Occipital lobe (tissue), 2 donors: ENCODE measurements around the gene ARHGEF12. TPM values are rescaled to one million over a fixed set of nuclear protein-coding genes. Genes with fewer than 3 reads are reported as not detected.

Experiments used
- DNase-seq: peaks from one replicate; lab custom pipeline; 2025; lab: John Stamatoyannopoulos, UW
- total RNA-seq: library from RNA; depleted of rRNA; stranded (reverse); fragments of >200 nt; gene quantifications from one replicate; pipeline ENCODE4 v1.2.3, GENCODE V29; 2014

The ARHGEF12 gene
- total RNA-seq, 1 donor from 2014 or later, result 235 TPM

DNA sequence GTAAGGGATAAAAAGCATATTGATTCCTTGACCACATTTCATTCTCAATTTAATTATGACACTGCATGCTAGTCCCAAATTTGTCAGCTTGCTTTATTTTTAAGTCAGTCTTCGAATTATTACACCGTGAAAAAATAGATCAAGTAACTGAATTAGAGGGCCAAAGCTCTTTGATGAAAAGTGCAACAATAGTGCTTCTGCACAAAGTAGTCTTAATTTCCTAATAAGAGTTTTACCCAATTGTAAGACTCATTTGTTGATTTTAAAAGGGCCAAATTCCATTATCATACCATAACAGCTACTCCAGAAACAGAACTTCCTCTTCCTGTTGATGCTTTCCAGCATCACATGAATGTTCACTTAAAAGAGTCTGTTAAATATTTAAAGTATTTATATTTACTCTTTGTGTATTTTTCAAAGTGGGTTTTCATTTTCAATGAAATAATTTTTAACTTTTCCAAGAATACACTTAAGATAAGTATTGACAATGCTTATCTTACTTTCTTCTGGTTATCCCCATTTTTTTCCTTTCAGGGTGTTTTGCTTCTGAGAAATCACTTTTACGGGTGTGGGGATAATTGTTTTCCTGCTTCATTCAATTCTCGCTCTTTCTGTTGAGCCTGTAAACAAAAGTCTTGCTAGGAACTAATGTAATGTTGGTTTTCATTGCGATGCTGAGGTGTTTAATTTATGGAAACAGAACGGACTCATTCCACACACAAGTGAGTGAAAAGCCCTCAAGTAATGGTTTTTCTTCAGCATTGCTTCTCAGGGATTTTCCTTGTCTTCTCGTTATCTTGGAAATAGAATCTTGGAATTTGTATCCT lies 2.1 kb downstream of the ARHGEF12 start:
- DNase-seq, result no peak

DNA sequence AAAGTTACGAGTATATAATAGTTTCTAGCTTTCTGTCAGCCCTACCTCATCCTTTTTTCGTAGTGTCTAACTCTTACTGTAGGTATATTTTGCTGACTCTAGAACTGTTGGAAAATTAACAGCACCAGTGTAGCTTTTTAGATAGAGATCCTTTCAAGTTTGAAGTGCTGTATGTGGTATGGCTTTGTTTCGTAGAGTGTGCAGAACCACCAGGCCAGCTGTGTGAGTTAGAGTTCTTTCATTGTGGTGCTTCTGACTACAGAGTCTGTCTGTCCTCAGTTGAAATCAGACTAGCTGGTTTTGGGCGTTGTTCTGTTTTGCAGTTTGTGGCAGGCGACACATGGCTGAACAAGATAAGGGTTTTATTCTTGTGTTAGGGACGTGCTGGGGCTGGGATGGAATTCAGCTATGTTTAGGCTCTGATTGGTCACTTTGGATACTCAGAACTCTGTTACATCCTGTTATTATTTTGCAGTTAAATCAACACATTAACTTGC lies 3.2 kb downstream of the ARHGEF12 start:
- DNase-seq, result peak; percentile 23

DNA sequence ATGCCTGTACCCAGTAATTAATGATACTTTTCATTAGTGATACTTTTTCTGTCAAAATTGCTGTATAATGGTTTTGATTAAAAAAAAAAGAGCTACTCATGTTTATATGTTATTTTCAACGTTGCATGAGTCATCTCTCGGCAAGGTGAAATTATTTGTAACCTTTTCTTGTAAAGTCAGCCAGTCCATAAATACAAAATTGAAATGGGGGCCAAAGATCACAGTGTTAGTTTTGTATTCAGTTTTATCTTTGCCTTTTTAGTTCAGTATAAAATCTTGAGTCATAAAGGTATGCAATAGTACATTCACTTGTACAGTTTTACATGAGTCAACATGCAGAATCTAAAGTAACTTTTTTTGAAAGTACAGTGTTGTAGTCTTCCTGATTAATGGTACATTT lies 4.3 kb downstream of the ARHGEF12 start:
- DNase-seq, result no peak

DNA sequence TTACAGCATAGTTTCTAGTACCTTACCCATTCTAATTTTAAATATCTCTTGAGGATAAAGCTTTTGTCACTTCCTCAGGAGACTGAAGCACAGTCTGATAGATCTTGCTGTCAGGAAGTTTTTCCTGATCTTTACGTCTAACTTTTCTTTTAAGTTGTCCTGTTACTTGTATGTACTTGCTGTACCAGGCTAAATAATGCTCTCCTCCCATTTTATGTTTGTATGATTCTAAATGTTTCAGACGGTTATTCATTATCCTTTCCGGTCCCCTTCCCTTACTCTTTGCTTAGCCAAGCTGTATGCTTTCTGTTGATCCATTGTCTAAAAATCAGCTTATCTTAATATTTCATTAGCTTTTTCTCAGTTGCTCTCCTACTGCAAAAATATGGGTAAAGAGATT lies 6.0 kb downstream of the ARHGEF12 start:
- no peak for DNase-seq

DNA sequence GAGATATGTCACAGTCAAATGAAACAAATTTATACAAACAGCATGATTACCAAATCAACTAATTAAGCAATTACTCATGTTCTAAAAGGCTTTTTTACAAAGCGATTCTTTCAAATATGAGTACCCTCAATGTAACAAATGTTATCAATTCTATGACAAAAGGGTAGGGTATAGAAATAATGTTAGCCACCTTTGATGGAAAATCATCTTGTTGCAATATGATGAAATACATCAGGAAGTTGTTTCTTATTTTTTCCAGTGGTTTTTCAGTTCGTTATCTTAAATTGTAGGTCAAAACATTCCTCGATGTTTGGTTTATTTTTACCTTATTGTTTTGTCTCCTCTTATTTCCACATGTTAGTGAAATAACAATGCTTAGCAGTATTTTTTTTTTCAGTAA lies 6.5 kb downstream of the ARHGEF12 start:
- DNase-seq, result no peak

DNA sequence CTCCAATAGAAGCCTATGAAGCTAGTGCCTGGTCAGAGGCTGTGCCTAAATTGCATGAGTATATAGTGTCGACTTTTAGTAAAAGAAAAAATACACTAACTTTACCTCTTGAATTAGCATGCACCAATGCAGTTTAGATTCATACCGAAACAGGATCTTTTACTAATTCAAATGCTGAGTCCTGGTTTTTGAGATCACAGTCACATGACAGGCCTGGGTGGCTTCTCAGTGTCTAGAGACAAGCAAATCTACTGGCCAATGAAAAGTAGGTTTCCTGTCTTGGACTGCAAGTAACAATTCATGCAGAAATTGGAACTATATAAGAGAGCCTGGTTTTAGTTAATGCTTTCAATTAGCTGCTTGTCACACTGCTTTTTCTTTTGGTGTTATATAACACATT lies 7.2 kb downstream of the ARHGEF12 start:
- no peak for DNase-seq

DNA sequence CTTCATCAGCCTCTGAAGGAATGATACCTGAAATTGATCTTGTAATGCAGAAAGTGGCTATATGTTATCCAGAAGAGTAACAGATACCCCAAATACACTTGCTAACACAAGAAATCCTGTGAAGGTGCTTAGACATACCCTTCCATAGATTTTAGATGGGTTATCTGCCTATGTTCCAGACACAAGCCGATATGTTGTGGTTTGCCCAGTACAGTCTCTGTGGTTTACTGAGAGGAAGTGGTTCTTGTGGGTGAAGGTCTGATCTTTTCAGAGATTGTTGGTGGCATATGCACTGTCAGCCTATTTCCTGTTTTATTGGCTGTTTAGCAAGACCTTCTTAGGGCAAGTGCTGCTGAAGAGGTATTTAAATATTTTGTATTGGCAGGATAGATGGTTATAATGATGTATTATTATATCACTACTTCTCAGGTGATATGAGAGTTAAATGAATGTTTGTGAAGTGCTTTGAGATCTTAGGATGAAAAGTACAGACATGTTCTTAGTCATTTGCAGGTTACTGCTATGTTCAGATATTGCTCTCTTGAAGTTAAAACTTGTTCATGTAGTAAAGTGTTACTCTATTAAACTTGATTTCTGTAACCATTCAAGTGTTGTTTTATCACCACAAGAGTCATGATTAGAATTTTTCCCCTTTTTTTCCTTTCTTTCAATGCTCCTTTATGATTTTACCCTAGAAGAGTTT lies 8.2 kb downstream of the ARHGEF12 start:
- no peak for DNase-seq

DNA sequence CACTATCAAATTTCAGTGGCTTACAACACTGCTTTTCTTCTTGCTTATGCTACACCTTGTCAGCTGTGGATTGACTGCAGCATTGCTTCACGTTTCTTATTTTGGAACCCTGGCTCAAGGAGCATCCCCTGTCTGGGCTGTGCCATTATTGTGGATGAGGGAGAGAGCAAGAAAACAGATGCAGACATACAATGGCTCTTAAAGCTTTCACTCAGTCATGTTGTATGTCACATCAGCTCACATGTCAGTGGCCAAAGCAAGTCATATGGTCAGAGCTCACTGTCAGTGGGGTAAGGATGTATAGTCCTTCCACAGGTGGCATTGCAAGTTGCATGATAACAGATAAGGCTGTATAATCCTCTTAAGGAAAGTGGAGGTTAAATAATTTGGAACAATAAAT lies 10.0 kb downstream of the ARHGEF12 start:
- DNase-seq, result no peak

DNA sequence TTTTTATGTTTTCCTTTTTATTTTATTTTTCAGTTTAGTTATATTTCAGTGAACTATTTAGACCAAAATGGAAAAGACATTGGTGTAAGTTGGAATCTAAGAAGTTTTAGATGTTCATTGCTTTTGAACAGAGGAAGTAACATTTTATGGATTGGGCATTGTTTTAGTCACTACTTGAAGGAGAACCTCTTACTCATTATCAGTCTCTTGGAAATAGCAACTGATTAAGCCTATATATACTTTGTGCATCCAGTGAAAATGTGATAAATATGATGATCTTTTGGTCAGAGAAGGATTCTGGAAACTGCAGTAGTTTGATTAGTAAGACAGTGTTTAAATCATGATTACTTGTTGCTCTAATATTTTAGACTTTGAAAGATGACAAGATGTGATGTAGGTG lies 14.4 kb downstream of the ARHGEF12 start:
- no peak for DNase-seq

DNA sequence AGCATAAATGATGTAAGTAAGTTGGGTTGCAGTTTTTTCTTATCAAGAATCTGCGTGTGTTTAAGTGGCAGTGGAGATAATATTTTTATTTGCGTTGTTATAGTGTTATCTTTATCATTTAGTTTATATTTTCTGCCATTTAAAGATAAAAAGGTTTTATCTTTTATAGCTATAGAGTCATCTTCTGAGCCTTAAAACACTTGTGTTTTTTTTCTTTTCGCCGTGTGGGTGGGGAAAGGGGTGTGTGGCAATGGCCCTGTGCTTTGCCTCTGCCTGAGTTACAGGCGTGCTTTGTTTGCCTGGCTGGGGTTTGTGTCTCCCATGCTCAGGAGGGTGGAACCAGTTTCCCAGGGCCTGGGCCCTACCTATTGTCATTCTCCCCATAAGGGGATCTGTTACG lies 16.2 kb downstream of the ARHGEF12 start:
- no peak for DNase-seq

DNA sequence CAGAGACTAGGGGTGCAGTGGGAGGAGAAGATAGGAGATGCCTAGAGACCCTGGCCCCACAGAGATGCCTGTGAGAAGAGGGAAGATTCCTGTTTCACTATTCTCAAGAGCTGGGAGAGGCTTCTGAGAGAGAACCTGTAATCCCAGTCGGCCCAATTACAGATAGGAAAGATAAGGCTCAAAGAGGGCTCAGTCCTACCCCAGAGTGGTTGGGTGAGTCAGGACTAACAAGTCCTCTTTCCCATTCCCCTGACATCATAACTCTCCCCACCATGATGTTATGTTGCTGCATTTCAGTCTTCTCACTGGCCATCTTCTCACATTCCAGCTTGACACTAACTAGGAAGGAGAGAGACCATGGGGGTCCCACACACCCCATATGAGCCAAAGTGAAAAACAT lies 17.9 kb downstream of the ARHGEF12 start:
- DNase-seq, result no peak

DNA sequence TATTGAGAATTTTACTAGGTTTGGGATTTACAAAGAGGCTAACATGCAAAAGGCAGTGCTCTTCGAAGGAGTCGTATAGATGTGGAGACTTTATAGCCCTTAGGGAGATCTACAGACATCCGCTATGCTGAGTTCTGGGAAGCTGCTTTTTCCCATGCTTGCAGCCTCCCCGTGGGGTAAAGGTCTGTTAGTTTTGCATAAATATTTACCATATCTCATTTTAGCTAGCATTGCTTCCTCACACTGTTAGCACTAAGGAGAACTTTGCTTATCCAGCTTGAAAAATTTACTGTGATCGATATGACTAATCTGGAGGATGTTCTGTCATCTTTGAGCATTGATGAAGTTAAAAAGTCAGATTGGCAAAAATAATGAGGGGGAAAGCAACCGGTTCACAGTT lies 18.6 kb downstream of the ARHGEF12 start:
- no peak for DNase-seq

DNA sequence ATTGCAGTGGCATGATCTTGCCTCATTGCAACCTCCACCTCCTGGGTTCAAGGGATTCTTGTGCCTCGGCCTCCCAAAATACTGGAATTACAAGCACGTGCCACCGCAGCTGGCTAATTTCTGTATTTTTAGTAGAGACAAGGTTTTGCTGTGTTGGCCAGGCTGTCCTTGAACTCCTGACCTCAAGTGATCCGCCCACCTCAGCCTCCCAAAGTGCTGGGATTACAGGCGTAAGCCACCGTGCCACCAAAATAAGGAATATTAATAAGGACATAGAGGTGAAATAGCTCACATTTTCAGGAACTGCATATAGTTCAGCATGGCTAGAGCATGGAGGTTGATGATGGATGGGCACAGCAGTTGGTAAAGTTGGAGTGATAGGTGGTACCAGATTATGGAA lies 21.4 kb downstream of the ARHGEF12 start:
- DNase-seq, result no peak

DNA sequence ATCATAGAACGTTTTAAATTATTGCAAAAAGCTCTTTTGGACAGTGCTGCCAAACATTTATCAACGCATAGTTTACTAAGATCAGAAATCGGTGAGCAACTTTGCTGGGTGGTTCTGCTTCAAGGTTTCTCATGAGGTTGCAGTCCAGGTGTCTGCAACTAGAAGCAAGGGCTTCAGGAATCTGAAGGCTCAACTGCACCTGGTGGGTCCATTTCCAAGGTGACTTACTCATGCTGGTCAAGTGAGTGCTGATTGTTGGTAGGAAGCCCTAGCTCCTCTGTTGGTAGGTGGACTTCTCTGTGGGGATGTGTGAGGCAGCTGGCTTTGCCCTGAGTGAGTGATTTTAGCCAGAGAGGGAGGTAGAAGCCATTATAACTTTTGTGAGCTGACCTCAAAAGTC lies 22.5 kb downstream of the ARHGEF12 start:
- DNase-seq, result no peak

DNA sequence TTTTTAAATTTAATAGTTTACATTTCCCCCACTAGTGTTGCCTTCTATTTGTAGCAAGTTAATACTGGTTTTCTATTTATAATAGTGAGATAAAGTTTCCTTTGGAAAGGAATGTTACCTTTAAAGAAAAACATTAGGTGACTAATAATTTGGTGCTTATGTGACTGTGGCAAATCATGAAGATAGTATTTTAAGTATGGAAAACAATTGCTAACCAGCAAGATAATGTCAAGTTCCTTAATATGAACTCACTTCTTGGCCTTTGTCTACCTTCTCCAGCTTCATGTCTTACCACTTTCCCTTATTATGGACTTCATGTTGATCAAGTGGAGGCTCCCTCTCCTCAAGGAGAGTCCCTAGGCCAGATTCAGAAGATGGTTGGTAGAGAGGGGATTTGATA lies 27.2 kb downstream of the ARHGEF12 start:
- no peak for DNase-seq

DNA sequence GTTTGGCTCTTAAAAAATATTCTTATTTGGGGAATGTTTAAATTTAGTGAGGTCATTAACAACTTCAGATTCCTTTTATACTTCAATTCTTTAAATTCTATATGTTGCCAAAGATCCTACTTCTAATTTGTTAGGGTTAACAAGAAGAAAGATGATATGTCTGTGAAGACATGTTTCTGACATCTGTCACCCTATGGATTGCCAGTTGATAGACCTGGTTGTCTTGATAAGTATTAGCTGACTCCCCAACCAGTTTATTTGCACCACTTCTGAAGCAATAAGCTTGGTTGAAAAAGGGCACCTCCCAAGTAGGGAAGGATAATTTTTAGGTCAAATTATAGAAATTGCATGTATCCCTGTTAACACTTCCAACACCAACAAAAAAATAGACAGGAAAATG lies 29.3 kb downstream of the ARHGEF12 start:
- DNase-seq, result no peak

DNA sequence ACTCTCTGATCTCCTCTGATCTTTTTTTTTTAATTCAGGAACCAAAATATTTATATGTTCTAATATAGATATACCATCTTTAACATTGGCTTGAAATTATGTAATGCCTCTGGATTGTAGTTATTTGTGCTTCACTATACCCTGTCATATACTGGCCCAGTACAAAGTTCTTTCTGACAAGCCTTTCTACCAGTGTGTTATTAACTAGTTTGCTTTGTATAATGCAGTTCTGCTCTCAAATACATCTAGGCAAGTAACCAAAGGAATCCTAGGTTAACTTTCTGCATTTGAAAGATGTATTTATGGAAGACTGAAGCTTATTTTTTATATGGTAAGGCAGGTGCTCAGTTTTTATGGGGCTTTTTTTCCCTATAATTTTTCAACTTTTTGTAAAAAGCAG lies 36.1 kb downstream of the ARHGEF12 start:
- no peak for DNase-seq

DNA sequence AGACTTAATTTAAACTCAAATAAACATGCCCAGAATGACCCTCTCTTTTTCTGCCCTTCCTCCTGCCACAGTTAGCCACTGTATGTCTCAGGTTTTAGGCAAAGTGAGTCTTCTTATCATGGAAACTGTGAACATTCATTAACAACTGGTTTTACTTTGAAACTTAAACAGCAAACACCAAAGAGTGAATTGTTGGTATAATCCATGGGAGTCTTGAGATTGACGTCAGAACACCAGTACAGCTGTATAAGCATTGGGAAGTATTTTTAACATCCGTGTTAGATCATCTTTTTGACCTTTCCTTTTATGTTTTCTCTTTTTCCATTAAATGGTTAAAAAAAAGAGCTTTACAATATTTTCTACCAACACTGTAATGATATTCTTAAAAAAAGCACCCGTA lies 38.9 kb downstream of the ARHGEF12 start:
- DNase-seq, result no peak

DNA sequence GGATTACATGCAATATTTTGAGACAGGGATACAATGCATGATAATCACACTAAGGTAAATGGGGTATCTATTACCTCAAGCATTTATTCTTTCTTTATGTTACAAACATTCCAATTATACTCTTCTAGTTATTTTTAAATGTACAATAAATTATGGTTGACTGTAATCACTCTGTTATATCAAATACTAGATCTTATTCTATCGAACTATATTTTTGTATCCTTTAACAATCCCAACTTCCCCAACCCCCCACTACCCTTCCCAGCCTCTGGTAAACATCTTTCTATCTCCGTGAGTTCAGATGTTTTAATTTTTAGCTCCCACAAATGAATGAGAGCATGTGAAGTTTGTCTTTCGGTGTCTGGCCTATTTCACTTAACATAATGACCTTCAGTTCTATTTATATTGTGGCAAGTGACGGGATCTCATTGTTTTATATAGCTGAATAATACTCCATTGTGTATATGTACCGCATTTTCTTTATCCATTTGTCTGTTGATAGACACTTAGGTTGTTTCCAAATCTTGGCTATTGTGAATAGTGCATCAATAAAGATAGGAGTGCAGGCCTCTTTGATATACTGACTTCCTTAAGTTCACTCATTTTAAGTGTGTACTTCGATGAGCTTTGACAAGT lies 40.5 kb downstream of the ARHGEF12 start:
- DNase-seq, result no peak

DNA sequence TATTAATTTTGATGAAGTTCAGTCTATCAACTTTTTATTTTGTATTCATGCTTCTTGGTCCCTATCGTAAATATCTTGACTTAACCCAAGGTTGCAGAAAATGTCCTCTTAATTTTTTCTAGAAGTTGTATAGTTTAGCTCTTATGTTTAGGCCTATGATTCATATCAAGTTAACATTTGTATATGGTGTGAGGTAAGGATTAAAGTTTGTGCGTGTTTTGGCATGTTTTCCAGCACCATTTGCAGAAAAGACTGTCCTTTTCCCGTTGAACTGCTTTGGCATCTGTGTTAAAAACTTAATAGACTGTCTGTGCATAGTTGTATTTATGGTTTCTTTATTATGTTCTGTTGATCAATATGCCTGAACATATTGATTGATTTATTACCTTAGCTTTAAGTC lies 42.3 kb downstream of the ARHGEF12 start:
- no peak for DNase-seq

DNA sequence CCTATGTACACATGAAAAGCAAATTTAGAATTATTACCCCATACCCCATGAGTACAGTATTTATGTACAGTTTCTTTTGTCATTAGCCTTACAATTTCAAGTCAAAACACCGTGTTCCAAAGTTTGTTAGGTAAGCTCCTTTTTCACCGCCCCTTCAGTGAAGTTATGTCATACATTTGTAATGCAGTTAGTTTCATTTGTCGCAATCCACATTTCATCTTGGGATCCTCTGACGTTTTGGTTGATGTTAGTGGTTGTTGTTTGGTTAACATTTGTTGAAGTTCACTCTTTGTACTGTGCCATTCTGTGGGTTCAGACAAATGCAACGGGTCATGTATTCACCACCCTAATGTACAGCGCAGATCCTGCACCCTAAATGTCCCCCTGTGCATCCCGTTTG lies 45.2 kb downstream of the ARHGEF12 start:
- DNase-seq, result no peak

DNA sequence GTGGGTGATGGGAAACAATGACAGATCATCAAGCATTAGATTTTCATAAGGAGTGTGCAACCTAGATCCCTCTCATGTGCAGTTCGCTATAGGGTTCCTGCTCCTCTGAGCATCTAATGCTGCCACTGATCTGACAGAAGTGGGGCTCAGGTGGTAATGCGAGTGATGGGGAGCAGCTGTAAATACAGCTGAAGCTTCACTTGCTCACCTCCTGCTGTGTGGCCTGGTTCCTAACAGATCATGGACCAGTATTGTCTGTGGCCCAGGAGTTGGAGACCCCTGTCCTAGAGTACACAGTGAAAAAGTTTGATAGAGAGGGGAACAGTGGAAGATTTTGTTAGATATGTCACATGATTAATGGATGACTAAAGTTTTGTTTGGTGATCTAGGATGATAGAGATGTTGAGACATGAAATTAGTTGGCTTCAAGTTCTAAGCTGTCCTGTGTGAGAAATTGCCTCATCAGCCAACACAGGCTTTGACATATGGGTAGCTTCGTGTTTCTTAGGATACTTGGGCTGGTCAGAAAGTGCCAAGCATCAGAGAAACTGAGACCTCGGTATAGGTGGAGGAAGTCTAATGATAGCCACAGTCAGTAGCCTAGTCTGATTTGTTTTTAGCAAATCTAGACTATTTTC lies 47.4 kb downstream of the ARHGEF12 start:
- no peak for DNase-seq
